ENCODE measurements around the gene CD38. TPM values are rescaled to one million over a fixed set of nuclear protein-coding genes. Genes with fewer than 3 reads are reported as not detected.
A peak's percentile ranks its signal among the peaks of the same experiment; 100 is the strongest.

Gene CD38
- total RNA-seq, 1 donor from 2014 or later = not detected

- Histone ChIP-seq H3K27me3 (ENCODE audit: control insufficient read depth, insufficient read depth, low read length) (no peaks in the 10 kb centered on the region), H3K4me3 (ENCODE audit: low read depth, low read length) (no peak overlapping the region), H3K36me3 (ENCODE audit: control insufficient read depth, insufficient read depth, low read length) (no peaks in the 10 kb centered on the region)
- TF ChIP-seq, protein P1, sequence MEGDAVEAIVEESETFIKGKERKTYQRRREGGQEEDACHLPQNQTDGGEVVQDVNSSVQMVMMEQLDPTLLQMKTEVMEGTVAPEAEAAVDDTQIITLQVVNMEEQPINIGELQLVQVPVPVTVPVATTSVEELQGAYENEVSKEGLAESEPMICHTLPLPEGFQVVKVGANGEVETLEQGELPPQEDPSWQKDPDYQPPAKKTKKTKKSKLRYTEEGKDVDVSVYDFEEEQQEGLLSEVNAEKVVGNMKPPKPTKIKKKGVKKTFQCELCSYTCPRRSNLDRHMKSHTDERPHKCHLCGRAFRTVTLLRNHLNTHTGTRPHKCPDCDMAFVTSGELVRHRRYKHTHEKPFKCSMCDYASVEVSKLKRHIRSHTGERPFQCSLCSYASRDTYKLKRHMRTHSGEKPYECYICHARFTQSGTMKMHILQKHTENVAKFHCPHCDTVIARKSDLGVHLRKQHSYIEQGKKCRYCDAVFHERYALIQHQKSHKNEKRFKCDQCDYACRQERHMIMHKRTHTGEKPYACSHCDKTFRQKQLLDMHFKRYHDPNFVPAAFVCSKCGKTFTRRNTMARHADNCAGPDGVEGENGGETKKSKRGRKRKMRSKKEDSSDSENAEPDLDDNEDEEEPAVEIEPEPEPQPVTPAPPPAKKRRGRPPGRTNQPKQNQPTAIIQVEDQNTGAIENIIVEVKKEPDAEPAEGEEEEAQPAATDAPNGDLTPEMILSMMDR (IDR thresholded peaks at IDR 0.05; ENCODE audit: insufficient read depth, low read length, severe bottlenecking) = no peak
- no peak for FAIRE-seq
- no peak for DNase-seq (ENCODE audit: low read depth)
These were observed 29.1 kb upstream of the CD38 start for GRCh38 chr4:15749001-15749400.

DNA sequence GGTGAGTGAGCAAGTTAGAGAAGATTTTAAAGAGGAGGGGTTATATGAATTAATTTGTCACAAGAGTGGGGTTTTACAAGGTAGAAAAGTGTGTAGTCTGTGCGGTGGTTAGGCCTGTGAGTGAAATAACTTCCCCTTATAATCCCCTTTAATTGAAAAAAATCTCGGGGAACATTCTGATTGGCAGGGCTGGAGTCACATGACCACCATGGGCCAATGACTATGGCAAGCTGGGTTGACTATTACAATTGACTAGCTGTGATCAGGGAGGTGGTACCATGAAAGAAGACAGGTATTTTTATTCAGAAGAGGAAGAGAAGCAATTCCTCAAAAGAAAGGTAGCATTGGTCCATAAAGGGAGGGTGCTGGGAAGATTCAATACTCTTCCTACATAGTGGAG, 27.0 kb upstream of the CD38 start:
- no peak overlapping the region for H3K4me3 ChIP-seq (ENCODE audit: low read depth, low read length)
- H3K36me3 ChIP-seq (ENCODE audit: control insufficient read depth, insufficient read depth, low read length) = no peaks in the 10 kb centered on the region
- DNase-seq (ENCODE audit: low read depth) = no peak
- no peak for FAIRE-seq
- TF ChIP-seq, protein P1 (IDR thresholded peaks at IDR 0.05; ENCODE audit: insufficient read depth, low read length, severe bottlenecking) = no peak
- H3K27me3 ChIP-seq (ENCODE audit: control insufficient read depth, insufficient read depth, low read length) = no peaks in the 10 kb centered on the region

DNA sequence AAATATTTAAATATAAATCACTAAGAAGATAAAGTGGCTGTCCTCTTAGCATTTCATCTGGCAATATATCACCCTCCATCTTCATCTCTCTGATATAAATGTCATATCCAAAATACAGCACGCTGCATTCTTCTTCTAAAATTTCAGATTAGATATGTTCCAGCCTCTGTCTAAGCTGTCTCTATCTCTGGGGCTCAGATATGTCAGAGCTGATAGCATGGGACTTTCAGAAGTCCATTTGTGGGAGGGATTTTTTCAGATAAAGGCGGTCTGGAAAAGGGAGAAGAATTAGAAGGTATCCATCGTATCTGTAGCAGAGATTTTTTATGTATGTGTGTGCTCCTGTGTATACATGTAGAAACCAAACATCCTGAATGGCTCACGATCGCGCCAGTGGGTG, 25.0 kb upstream of the CD38 start:
- Histone ChIP-seq H3K4me3 (ENCODE audit: low read depth, low read length) (no peak overlapping the region), H3K27me3 (ENCODE audit: control insufficient read depth, insufficient read depth, low read length) (no peaks in the 10 kb centered on the region), H3K36me3 (ENCODE audit: control insufficient read depth, insufficient read depth, low read length) (no peaks in the 10 kb centered on the region)
- FAIRE-seq (no peak), DNase-seq (ENCODE audit: low read depth) (no peak)
- TF ChIP-seq, protein P1 (IDR thresholded peaks at IDR 0.05; ENCODE audit: insufficient read depth, low read length, severe bottlenecking) = no peak

DNA sequence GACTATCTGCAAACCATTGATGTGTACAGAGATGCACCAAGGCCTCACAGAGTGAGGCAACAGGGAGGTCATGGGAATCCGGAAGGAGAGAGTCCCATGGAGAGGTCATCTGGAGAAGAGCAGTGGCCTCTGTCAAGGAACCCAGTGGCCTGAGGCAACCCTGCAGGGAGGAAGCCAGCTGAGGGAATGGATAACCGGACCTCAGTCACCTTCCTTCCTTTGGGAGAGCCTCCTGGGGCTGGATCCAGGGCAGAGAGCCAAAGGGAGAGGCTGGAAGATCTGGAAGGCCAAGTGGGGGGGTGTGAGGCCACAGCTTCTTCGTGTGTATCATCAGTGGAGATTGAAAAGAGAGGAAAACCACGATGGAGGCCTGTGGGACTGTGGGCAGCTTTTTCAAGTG, 24.3 kb upstream of the CD38 start:
- no peak for FAIRE-seq
- Histone ChIP-seq H3K36me3 (ENCODE audit: control insufficient read depth, insufficient read depth, low read length) (no peaks in the 10 kb centered on the region), H3K27me3 (ENCODE audit: control insufficient read depth, insufficient read depth, low read length) (no peaks in the 10 kb centered on the region), H3K4me3 (ENCODE audit: low read depth, low read length) (no peak overlapping the region)
- DNase-seq (ENCODE audit: low read depth) = no peak
- TF ChIP-seq, protein P1 (IDR thresholded peaks at IDR 0.05; ENCODE audit: insufficient read depth, low read length, severe bottlenecking) = no peak

GRCh38 chr4:15754323-15754722, 23.8 kb upstream of the CD38 start:
- H3K27me3 ChIP-seq (ENCODE audit: control insufficient read depth, insufficient read depth, low read length) = no peaks in the 10 kb centered on the region
- TF ChIP-seq, protein P1 (IDR thresholded peaks at IDR 0.05; ENCODE audit: insufficient read depth, low read length, severe bottlenecking) = no peak
- H3K4me3 ChIP-seq (ENCODE audit: low read depth, low read length) = no peak overlapping the region
- DNase-seq (ENCODE audit: low read depth) (peak; percentile 26), FAIRE-seq (peak; percentile 79)
- no peaks in the 10 kb centered on the region for H3K36me3 ChIP-seq (ENCODE audit: control insufficient read depth, insufficient read depth, low read length)
